NCI-H1694 treated with DMSO at 0.1 percent for 48 hours (cell line): ENCODE results near the gene PEX6.

ENCODE experiments used
- DNase-seq: peaks from one replicate; lab custom pipeline; 2025; lab: John Stamatoyannopoulos, UW

Gene PEX6

GRCh38 chr6:42935322-42935721 is 43.7 kb downstream of the PEX6 start:
- no peak for DNase-seq

DNA sequence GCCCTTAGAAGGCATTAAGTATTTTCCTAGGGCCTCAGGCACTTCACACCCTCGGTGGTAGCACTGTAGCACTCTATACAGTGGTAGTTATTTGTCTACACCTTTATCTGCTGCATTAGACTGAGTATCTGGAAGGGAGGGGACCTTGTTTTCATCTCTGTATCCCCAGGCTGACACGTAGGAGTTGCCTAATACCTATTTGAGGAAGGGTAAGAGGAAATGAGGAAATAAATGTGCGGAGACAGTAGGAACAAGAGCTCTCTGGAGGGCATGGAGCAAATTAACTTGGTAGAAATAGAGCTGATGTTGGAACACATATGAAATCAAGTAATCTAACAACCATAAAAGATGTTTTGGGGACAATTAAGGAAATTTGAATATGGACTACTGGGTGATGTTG is 45.8 kb downstream of the PEX6 start:
- no peak for DNase-seq

DNA sequence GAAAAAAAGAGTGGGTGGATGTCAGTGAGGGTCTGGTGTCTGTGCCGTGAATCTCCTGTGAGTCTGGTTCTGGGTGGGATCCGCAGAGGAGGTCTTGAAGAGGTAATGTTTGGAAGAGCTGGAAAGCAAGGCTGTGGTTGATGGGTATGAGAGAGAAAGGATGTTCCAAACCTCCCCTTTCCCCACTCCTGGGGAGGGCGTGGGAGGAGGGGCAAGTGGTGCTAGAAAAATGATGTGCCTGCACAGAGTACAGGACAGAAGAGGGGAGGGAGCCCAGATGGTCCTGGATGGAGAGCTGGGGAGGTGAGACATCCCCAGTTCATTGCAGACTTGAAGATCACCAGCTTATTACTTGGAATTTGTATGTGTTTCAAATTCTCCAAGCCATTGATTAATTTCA is 46.6 kb downstream of the PEX6 start:
- no peak for DNase-seq

DNA sequence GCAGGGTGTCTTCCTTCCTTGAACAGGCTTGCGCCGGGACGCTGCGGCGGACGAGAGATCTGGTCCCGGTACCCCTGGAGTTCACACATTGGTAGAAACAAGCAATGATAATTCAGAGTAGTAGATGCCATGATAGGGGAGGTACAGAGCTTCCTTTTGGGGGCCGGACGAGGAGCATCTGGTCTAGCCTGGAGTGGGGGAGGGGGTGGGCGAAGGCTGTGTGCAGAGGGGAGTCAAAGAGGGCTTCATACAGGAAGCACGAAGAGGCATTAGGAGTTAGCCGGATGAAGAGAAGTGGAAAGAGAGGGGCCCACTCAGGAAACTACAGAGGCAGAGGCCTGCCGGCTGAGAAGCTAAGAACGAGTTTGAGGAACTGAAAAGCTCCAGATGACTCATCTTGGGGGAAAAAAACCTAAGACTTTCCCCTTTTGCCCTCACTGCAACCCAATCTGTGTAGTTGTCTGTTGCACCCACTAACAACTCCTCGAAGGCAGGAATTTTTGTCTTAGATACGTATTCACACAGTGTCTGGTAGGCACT is 49.1 kb downstream of the PEX6 start:
- peak; percentile 36 for DNase-seq

DNA sequence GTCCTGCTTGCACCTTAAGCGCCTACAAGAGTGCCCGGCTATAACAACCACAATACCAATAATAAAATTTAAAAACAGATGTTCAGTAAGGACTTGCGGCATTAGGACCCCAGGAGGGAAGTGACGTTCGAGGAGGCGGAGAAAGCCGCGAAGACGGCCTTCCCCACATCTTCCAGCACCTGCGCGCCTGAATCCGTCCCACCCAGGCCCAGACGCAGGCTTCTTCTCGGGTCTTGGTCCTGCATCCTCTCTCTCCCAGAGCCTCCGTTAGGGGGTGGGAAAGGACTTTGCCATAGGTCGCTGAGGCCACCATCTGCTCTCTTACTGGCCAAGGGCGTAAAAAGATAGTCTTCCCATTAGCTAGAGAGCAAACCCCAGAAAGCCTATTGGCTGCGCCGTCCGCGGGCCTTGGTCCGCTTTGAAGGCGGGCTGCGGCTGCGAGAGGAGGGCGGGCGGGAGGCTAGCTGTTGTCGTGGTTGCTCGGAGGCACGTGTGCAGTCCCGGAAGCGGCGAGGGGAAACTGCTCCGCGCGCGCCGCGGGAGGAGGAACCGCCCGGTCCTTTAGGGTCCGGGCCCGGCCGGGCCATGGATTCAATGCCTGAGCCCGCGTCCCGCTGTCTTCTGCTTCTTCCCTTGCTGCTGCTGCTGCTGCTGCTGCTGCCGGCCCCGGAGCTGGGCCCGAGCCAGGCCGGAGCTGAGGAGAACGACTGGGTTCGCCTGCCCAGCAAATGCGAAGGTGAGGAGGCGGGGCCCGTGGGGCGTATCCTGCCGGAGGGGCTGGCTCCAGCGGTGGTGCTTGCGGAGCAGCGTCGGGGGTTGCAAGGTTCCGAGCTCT is 49.8 kb downstream of the PEX6 start, which contains the start of gene CNPY3:
Gene CNPY3, plus strand, starts transcription at position 495 of the 835 bp plus-strand sequence. Its CDS starts 91 bp downstream, at position 586.
- DNase-seq: peak; percentile 91

GRCh38 chr6:42925248-42925857 is 53.6 kb downstream of the PEX6 start:
- DNase-seq: no peak

DNA sequence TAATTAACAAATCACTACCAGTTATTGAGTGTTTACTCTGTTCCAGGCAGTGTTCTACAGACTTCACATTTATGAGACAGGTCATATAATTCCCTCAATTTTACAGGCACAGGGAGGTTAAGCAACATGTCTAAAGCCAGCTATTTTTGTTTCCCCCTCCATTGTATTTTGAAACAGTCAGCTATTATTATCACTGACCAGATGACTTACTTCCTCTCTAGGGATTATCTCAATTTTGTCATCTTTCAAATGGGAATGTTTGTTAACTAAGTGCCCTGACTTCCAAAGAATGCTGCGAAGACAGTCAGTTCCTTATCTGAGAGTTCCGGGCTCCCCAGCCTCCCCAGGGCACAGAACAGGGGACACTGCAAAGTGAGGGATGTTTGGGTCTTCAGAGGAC is 55.3 kb downstream of the PEX6 start:
- DNase-seq: no peak

DNA sequence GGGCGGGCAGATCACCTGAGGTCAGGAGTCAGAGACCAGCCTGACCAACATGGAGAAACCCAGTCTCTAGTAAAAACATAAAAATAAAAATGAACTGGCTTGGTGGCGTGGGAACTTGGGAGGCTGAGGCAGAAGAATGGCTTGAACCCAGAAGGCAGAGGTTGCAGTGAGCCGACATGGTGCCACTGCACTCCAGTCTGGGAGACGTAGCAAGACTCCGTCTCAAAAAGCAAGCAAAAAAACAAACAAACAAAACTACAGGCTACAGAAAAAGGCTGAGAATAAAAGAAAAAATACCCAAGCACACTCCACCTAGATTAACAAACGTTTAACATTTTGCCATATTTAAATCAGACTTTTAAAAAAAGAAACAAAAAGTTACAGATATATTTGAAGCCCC is 57.2 kb downstream of the PEX6 start:
- no peak for DNase-seq

- no peak for DNase-seq
Measured at GRCh38 chr6:42916288-42916687, 62.7 kb downstream of the PEX6 start.

DNA sequence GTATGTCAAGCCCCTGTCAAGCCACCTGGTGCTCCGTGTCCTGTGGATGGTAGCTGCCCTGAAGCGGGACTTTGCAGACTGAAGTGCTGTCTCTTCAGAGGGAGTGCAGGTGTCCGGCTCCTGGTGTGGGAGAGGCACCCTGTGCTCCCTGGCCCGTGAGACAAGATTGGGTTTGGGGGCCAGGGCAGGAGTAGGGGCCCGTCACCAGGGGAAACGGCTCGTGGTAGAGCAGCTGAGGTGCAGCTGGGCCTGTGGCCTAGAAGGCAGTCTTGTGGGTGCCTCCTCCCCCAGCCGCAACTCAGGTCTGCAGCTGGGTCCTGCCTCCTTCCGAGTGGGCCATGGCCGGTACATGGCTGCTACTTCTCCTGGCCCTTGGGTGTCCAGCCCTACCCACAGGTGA is 63.2 kb downstream of the PEX6 start, which contains the start of gene PTCRA:
Gene PTCRA, plus strand, starts transcription at position 322 of the 400 bp plus-strand sequence. Its CDS starts 17 bp downstream, at position 339.
- DNase-seq: no peak

DNA sequence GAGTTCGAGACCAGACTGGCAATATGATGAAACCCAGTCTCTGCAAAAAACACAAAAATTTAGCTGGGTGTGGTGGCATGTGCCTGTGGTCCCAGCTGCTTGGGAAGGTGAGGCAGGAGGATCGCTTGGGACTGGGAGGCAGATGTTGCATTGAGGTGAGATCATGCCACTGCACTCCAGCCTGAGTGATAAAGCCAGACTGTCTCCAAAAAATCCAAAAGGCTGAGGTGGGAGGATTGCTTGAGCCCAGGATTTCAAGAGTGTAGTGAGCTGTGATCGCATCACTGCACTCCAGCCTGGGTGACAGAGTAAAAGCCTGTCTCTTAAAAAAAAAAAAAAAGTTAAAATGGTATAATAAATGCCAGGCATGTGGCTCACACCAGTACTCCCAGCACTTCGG is 64.4 kb downstream of the PEX6 start:
- DNase-seq: no peak
